Testis (tissue), 3 donors: ENCODE measurements around the gene UBXN6. TPM values are rescaled to one million over a fixed set of nuclear protein-coding genes. Genes with fewer than 3 reads are reported as not detected.

Experiments used
- DNase-seq: peaks from one replicate; pipeline ENCODE4 v3.0.0-alpha.2; 2019
- H3K27ac ChIP-seq, 2 donors: fragments of 200-600 bp; sonication (generic); one replicate each; pipeline ENCODE4 v1.5.1; 2019
- H3K27me3 ChIP-seq: fragments of 200-600 bp; sonication (generic); one replicate; pipeline ENCODE4 v1.5.1; 2019
- H3K36me3 ChIP-seq: fragments of 200-600 bp; sonication (generic); one replicate; pipeline ENCODE4 v1.5.1; 2017; ENCODE audit warnings: low read depth; ENCODE audit errors: missing control alignments
- H3K4me1 ChIP-seq: fragments of 200-600 bp; sonication (generic); one replicate; pipeline ENCODE4 v1.5.1; 2019
- H3K4me3 ChIP-seq, 2 donors: fragments of 200-600 bp; sonication (generic); one replicate each; pipeline ENCODE4 v1.5.1; 2017 to 2019
- H3K9me3 ChIP-seq: fragments of 200-600 bp; sonication (generic); one replicate; pipeline ENCODE4 v1.5.1; 2017
- CTCF ChIP-seq, 3 experiments: fragments of 450-650 bp in 2 of 3; fragments of 200-600 bp in 1 of 3; sonication (generic) in 1 of 3; IDR thresholded peaks; one replicate each; pipeline ENCODE4 v1.5.1; 2016 to 2019; ENCODE audit warnings: antibody characterized with exemption in 3 of 3, mild to moderate bottlenecking in 2 of 3, moderate library complexity in 1 of 3
- POLR2A ChIP-seq: fragments of 450-650 bp; IDR thresholded peaks from one replicate; pipeline ENCODE4 v1.6.1; 2017; ENCODE audit warnings: antibody characterized with exemption, mild to moderate bottlenecking, moderate library complexity
- WGBS, 2 donors: methylation state at CpG; one replicate each; pipeline ENCODE4 v1.1.5; 2018; 5-methylcytosine and 5-hydroxymethylcytosine counted together
- intact Hi-C: fragments of 100-400 bp; cut with DNase I; formaldehyde crosslinking; loops from one replicate; pipeline ENCODE4 v1.15.1; 2023; ENCODE audit warnings: low total_unique reads
- polyA plus RNA-seq: library from polyadenylated mRNA; stranded (reverse); fragments of 350-450 nt; fragmentation: Illumina TruSeq; extraction: RNeasy Lipid Tissue Mini Kit (QIAGEN cat#74804); gene quantifications from one replicate; pipeline ENCODE4 v1.2.3, GENCODE V29; 2014; ENCODE audit warnings: low read depth, low replicate concordance; ENCODE audit not compliant: insufficient read depth
- total RNA-seq, 2 donors: library from RNA; depleted of rRNA; stranded (reverse); fragments of >200 nt; gene quantifications; one replicate each; pipeline ENCODE4 v1.2.3, GENCODE V29; 2016

The UBXN6 gene
- total and polyA plus RNA-seq, 3 donors from 2014 or later, result 293 to 336 (median 319) TPM

- peak; percentile 67 for DNase-seq
- Histone ChIP-seq H3K4me1 (peaks cover 31% of the 10 kb centered on the region), H3K27ac (peak overlapping the region; percentile 86 to 92), H3K36me3 (no peaks in the 10 kb centered on the region), H3K9me3 (no peaks in the 10 kb centered on the region), H3K4me3 (peak overlapping the region; percentile 82 to 87), H3K27me3 (no peaks in the 10 kb centered on the region)
- WGBS, 2 donors, result 1% methylated on average over 26 to 32 of the region's 53 CpGs
- intact Hi-C loops, result loop anchor here (2.0 to 10.0 kb wide), 2 partner anchors 14 to 52 kb away; partner anchors contain the start of genes CHAF1A and SH3GL1
- TF ChIP-seq CTCF (IDR thresholded peaks at IDR 0.05) (no peak), POLR2A (no peak)
Measured at GRCh38 chr19:4456843-4457653, 546 bp downstream of the UBXN6 start.

- Histone ChIP-seq H3K27ac (peak overlapping the region; percentile 86 to 92), H3K4me3 (peak overlapping the region; percentile 82 to 87), H3K36me3 (no peaks in the 10 kb centered on the region), H3K27me3 (no peaks in the 10 kb centered on the region), H3K4me1 (peaks cover 31% of the 10 kb centered on the region), H3K9me3 (no peaks in the 10 kb centered on the region)
- intact Hi-C loops, result loop anchor here (2.0 to 10.0 kb wide), 2 partner anchors 14 to 52 kb away; partner anchors contain the start of genes CHAF1A and SH3GL1
- DNase-seq, result peak; percentile 63
- WGBS, 2 donors, result 4 to 5% methylated on average over 9 of the region's 9 CpGs
- TF ChIP-seq CTCF (IDR thresholded peaks at IDR 0.05), result no peak
- TF ChIP-seq POLR2A, result no peak
Measured at GRCh38 chr19:4456476-4456842, 1.1 kb downstream of the UBXN6 start.

GRCh38 chr19:4455719-4456475 lies 1.7 kb downstream of the UBXN6 start:
- peak; percentile 86 for DNase-seq
- no peaks in the 10 kb centered on the region for H3K9me3 ChIP-seq
- peak overlapping the region in 1 of 2 donors; percentile 87 for H3K4me3 ChIP-seq
- TF ChIP-seq POLR2A (no peak), CTCF (IDR thresholded peaks at IDR 0.05) (no peak)
- H3K27ac ChIP-seq, result peak overlapping the region; percentile 86 to 92
- 19 to 41% methylated on average over 14 to 15 of the region's 15 CpGs for WGBS, 2 donors
- H3K4me1 ChIP-seq, result peaks cover 31% of the 10 kb centered on the region
- no peaks in the 10 kb centered on the region for H3K27me3 ChIP-seq
- H3K36me3 ChIP-seq, result no peaks in the 10 kb centered on the region
- intact Hi-C loops, result loop anchor here (2.0 to 10.0 kb wide), 2 partner anchors 15 to 51 kb away; partner anchors contain the start of genes CHAF1A and SH3GL1

DNA sequence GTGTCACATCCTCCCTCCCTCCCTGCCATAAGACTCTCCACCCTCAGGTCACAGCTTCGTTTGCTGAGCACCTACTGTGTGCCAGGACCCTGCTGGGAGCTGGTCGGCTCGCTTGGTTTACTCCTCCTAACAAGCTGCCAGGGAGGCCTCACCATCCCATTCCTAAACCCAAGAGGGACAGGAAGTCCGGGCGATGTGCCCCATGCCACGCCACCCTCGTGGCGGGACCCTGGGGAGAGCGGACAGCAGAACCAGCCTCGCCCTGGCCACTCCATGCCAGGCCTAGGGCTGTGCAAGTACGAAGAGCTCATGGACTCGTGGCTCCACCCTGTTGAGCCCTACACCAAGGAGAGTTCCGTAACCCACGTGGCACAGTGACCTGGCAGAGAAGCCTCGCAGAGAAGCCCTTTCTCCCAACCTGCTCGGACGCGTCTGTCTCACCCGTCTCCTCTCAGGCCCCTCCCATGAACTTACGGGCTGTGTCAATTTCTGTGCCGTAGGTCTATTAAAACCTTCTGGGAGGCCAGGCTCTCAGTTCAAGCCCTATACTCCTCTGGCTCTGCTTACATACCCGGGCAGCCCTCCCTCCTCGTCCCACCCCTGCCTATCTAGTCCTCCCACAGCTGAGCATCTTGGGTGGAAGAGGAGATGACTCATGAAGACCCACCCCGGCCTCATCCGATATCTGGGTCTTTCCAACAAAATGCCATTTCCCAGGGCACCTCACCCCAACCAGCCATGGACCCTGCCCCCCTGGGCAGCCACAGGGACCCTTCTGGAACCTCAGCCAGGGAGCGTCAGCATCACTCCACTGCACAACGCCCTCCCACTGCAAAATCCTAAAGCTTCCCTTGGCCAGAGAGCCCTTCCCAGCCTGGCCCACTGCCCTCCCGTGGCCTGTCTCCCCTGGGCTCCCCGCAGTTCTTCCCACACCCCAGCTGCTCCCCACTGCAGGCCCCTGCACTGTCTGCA lies 2.6 kb downstream of the UBXN6 start:
- H3K4me1 ChIP-seq, result peaks cover 31% of the 10 kb centered on the region
- no peaks in the 10 kb centered on the region for H3K27me3 ChIP-seq
- H3K4me3 ChIP-seq, result no peak overlapping the region
- 51 to 54% methylated on average over 16 to 28 of the region's 29 CpGs for WGBS, 2 donors
- TF ChIP-seq POLR2A (no peak), CTCF (IDR thresholded peaks at IDR 0.05) (no peak)
- peak overlapping the region in 1 of 2 donors; percentile 92 for H3K27ac ChIP-seq
- no peaks in the 10 kb centered on the region for H3K9me3 ChIP-seq
- H3K36me3 ChIP-seq, result no peaks in the 10 kb centered on the region
- intact Hi-C loops, result loop anchor here (10.0 kb wide), 1 partner anchor 50 kb away; the partner anchor contains the start of genes CHAF1A and SH3GL1
- peak; percentile 73 for DNase-seq
